ENCODE measurements around the gene FAM83G.

Gene FAM83G

DNA sequence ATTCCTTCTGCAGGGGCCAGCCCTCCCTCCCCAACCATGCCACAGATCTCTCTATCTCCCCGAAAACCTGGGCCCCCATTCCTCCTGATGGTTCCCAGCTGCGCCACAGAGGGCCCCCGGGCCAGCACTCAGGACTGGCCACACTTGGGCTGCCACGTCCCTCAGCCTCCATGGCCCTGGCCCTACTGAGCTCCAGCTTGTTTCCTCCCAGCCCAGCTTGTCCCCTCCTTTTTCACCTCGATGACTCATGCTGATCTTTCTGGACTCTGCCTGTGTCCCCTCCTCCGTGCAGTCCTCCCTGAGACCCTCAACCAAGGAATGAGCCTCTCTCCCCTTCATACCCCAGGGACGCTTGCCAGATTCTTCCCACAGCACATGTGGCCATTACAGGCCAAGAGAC lies 10.9 kb upstream of the FAM83G start:
- Histone ChIP-seq H4K91ac (ENCODE audit: low read length) (no peak overlapping the region), H3K27me3 (ENCODE audit: control insufficient read depth in 1 of 2, insufficient read depth in 1 of 2, low read length in 2 of 2) (peaks cover 13 to 32% of the 10 kb centered on the region in 2 experiments), H3K4me3 (ENCODE audit: insufficient read depth in 1 of 2, low read depth in 1 of 2, low read length in 2 of 2) (no peak overlapping the region), H2BK120ac (ENCODE audit: low read depth, low read length) (no peak overlapping the region), H3K4me2 (ENCODE audit: low read length, poor library complexity, severe bottlenecking) (no peak overlapping the region), H3K9me3 (ENCODE audit: control insufficient read depth, low read length) (no peaks in the 10 kb centered on the region), H3K79me1 (replicated peaks; ENCODE audit: low read length, poor library complexity, severe bottlenecking) (no peaks in the 10 kb centered on the region), H3K4me1 (ENCODE audit: control insufficient read depth, insufficient read depth, low read depth, low read length) (peaks cover 9% of the 10 kb centered on the region), H2BK5ac (ENCODE audit: low read depth, low read length, poor library complexity, severe bottlenecking) (no peak overlapping the region), H2AFZ (ENCODE audit: low read depth, low read length) (no peak overlapping the region), H4K8ac (ENCODE audit: low read length) (no peak overlapping the region), H3K14ac (ENCODE audit: low read length in 2 of 2) (no peak overlapping the region), H3K36me3 (ENCODE audit: control insufficient read depth in 1 of 2, insufficient read depth in 2 of 2, low read depth in 1 of 2, low read length in 2 of 2) (no peaks in the 10 kb centered on the region), H3K27ac (ENCODE audit: low read length, poor library complexity, severe bottlenecking) (no peak overlapping the region), H3K9ac (ENCODE audit: low read length) (no peak overlapping the region), H2AK5ac (ENCODE audit: low read length, severe bottlenecking) (no peak overlapping the region), H3K4ac (ENCODE audit: low read depth in 1 of 2, low read length in 2 of 2) (no peak overlapping the region), H2BK15ac (ENCODE audit: low read depth, poor library complexity, severe bottlenecking) (no peak overlapping the region), H2BK12ac (ENCODE audit: low read length in 2 of 2) (no peak overlapping the region), H3K23ac (ENCODE audit: low read length in 2 of 2) (no peak overlapping the region), H3K18ac (ENCODE audit: low read depth in 1 of 2, low read length in 2 of 2) (no peak overlapping the region)
- DNase-seq = no peak
- 76% methylated on average over 6 of the region's 7 CpGs for WGBS

DNA sequence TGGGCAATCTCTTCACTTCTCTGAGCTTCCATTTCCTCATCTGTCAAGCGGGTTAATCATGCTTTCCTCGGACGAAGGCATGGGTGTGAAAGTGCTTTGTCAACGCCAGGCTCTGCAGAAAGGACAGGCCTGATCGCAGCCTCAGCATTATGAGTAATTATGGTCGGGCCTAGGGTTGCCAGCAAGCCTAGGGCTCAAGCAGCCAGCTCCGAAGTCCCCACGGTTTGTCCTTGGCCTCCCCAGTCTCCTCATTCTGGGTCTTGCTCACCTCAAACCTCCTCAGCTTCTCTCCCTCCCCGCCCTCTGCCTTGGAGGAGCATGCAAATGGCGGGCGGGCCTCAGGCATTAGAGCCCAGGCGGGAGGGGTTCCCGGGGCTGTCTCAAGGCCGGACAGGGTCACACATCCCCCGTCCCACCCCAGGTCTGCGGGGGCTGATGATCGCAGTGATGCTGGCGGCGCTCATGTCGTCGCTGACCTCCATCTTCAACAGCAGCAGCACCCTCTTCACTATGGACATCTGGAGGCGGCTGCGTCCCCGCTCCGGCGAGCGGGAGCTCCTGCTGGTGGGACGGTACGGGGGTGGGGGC lies 10.2 kb upstream of the FAM83G start:
- no peak for DNase-seq
- Histone ChIP-seq H2AFZ (ENCODE audit: low read depth, low read length) (no peak overlapping the region), H3K14ac (ENCODE audit: low read length in 2 of 2) (no peak overlapping the region), H3K36me3 (ENCODE audit: control insufficient read depth in 1 of 2, insufficient read depth in 2 of 2, low read depth in 1 of 2, low read length in 2 of 2) (no peaks in the 10 kb centered on the region), H3K79me1 (replicated peaks; ENCODE audit: low read length, poor library complexity, severe bottlenecking) (no peaks in the 10 kb centered on the region), H3K4me2 (ENCODE audit: low read length, poor library complexity, severe bottlenecking) (no peak overlapping the region), H3K9ac (ENCODE audit: low read length) (no peak overlapping the region), H4K91ac (ENCODE audit: low read length) (no peak overlapping the region), H3K4me3 (ENCODE audit: insufficient read depth in 1 of 2, low read depth in 1 of 2, low read length in 2 of 2) (no peak overlapping the region), H2BK12ac (ENCODE audit: low read length in 2 of 2) (no peak overlapping the region), H2AK5ac (ENCODE audit: low read length, severe bottlenecking) (no peak overlapping the region), H3K27me3 (ENCODE audit: control insufficient read depth in 1 of 2, insufficient read depth in 1 of 2, low read length in 2 of 2) (peaks cover 13 to 32% of the 10 kb centered on the region in 2 experiments), H3K4ac (ENCODE audit: low read depth in 1 of 2, low read length in 2 of 2) (no peak overlapping the region), H3K9me3 (ENCODE audit: control insufficient read depth, low read length) (no peaks in the 10 kb centered on the region), H2BK15ac (ENCODE audit: low read depth, poor library complexity, severe bottlenecking) (no peak overlapping the region), H4K8ac (ENCODE audit: low read length) (no peak overlapping the region), H3K4me1 (ENCODE audit: control insufficient read depth, insufficient read depth, low read depth, low read length) (peaks cover 9% of the 10 kb centered on the region), H3K27ac (ENCODE audit: low read length, poor library complexity, severe bottlenecking) (no peak overlapping the region), H3K18ac (ENCODE audit: low read depth in 1 of 2, low read length in 2 of 2) (no peak overlapping the region), H2BK5ac (ENCODE audit: low read depth, low read length, poor library complexity, severe bottlenecking) (no peak overlapping the region), H3K23ac (ENCODE audit: low read length in 2 of 2) (no peak overlapping the region), H2BK120ac (ENCODE audit: low read depth, low read length) (no peak overlapping the region)
- WGBS = 90% methylated on average over 25 of the region's 29 CpGs

DNA sequence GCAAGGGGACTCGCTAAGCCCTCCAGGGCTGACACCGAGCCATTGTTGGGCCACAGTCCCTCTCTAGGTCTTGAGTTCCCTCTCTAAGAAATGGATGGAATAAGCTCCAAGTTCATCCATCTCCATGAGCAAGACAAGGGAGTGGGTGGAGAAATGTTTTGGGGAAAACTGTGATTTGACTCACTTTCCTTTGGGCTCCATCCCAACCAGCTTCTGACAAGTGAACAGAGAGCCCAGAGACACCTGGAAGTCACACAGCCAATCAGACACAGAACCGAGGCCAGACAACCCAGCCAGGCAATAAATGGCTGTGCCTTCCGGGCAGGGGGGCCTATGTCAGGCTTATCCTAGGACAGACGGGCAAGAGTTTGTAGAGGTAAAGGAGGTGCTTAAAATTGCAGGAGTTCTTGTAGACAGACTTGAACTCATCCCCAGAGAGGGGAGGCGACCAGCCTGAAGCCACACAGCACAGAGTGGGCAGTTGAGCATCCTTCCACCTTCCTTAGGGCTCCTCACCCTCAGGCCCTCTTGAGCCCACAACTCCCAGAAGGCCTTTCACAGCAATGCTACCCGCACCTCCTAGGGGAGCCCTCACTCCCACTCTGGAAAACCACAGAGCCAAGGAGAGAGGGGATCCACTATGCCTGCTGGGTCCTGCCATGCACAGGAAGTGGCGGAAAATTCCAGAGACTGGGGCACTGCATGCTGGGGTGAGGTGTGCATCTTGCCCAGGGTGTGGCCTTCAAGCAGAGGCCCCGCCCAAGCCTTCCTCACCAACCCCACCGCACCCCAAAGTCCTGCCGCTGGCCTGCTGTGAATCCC lies 9.5 kb upstream of the FAM83G start:
- H3K9ac ChIP-seq (ENCODE audit: low read length) = no peak overlapping the region
- H4K8ac ChIP-seq (ENCODE audit: low read length) = no peak overlapping the region
- no peak overlapping the region for H3K4me3 ChIP-seq (ENCODE audit: insufficient read depth in 1 of 2, low read depth in 1 of 2, low read length in 2 of 2)
- no peak overlapping the region for H4K91ac ChIP-seq (ENCODE audit: low read length)
- H3K14ac ChIP-seq (ENCODE audit: low read length in 2 of 2) = no peak overlapping the region
- no peaks in the 10 kb centered on the region for H3K79me1 ChIP-seq (replicated peaks; ENCODE audit: low read length, poor library complexity, severe bottlenecking)
- 95% methylated on average over 11 of the region's 11 CpGs for WGBS
- H2AFZ ChIP-seq (ENCODE audit: low read depth, low read length) = no peak overlapping the region
- DNase-seq = no peak
- H3K4me1 ChIP-seq (ENCODE audit: control insufficient read depth, insufficient read depth, low read depth, low read length) = peaks cover 9% of the 10 kb centered on the region
- no peak overlapping the region for H3K18ac ChIP-seq (ENCODE audit: low read depth in 1 of 2, low read length in 2 of 2)
- no peak overlapping the region for H3K4ac ChIP-seq (ENCODE audit: low read depth in 1 of 2, low read length in 2 of 2)
- H2AK5ac ChIP-seq (ENCODE audit: low read length, severe bottlenecking) = no peak overlapping the region
- no peak overlapping the region for H2BK15ac ChIP-seq (ENCODE audit: low read depth, poor library complexity, severe bottlenecking)
- no peaks in the 10 kb centered on the region for H3K36me3 ChIP-seq (ENCODE audit: control insufficient read depth in 1 of 2, insufficient read depth in 2 of 2, low read depth in 1 of 2, low read length in 2 of 2)
- no peak overlapping the region for H2BK120ac ChIP-seq (ENCODE audit: low read depth, low read length)
- no peak overlapping the region for H3K4me2 ChIP-seq (ENCODE audit: low read length, poor library complexity, severe bottlenecking)
- H3K23ac ChIP-seq (ENCODE audit: low read length in 2 of 2) = no peak overlapping the region
- no peak overlapping the region for H3K27ac ChIP-seq (ENCODE audit: low read length, poor library complexity, severe bottlenecking)
- H2BK5ac ChIP-seq (ENCODE audit: low read depth, low read length, poor library complexity, severe bottlenecking) = no peak overlapping the region
- peaks cover 10 to 25% of the 10 kb centered on the region in 2 experiments for H3K27me3 ChIP-seq (ENCODE audit: control insufficient read depth in 1 of 2, insufficient read depth in 1 of 2, low read length in 2 of 2)
- no peaks in the 10 kb centered on the region for H3K9me3 ChIP-seq (ENCODE audit: control insufficient read depth, low read length)
- no peak overlapping the region for H2BK12ac ChIP-seq (ENCODE audit: low read length in 2 of 2)

DNA sequence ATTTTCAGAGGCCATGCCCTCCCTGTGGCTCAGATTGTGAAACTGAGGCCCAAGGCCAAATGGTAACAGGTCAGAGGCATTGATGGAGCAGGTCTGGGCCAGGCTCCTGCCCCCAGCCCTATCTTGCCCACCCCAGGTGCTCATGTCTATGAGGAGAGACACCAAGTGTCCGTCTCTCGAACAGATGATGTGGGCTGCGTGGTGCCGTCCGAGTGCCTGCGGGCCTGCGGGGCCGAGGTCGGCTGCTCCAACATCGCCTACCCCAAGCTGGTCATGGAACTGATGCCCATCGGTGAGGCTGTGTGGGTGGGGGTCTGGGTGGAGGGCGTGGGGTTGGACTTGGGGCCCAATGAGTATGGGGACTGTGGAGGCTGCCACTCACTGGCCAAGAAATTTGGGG lies 8.7 kb upstream of the FAM83G start:
- Histone ChIP-seq H3K4me3 (ENCODE audit: insufficient read depth in 1 of 2, low read depth in 1 of 2, low read length in 2 of 2) (no peak overlapping the region), H3K23ac (ENCODE audit: low read length in 2 of 2) (no peak overlapping the region), H2AFZ (ENCODE audit: low read depth, low read length) (no peak overlapping the region), H4K91ac (ENCODE audit: low read length) (no peak overlapping the region), H4K8ac (ENCODE audit: low read length) (no peak overlapping the region), H3K27me3 (ENCODE audit: control insufficient read depth in 1 of 2, insufficient read depth in 1 of 2, low read length in 2 of 2) (peaks cover 2 to 17% of the 10 kb centered on the region in 2 experiments), H3K79me1 (replicated peaks; ENCODE audit: low read length, poor library complexity, severe bottlenecking) (no peaks in the 10 kb centered on the region), H3K18ac (ENCODE audit: low read depth in 1 of 2, low read length in 2 of 2) (no peak overlapping the region), H3K9me3 (ENCODE audit: control insufficient read depth, low read length) (no peaks in the 10 kb centered on the region), H2BK12ac (ENCODE audit: low read length in 2 of 2) (no peak overlapping the region), H3K4me2 (ENCODE audit: low read length, poor library complexity, severe bottlenecking) (no peak overlapping the region), H3K4me1 (ENCODE audit: control insufficient read depth, insufficient read depth, low read depth, low read length) (peaks cover 9% of the 10 kb centered on the region), H2BK120ac (ENCODE audit: low read depth, low read length) (no peak overlapping the region), H3K36me3 (ENCODE audit: control insufficient read depth in 1 of 2, insufficient read depth in 2 of 2, low read depth in 1 of 2, low read length in 2 of 2) (no peaks in the 10 kb centered on the region), H2BK5ac (ENCODE audit: low read depth, low read length, poor library complexity, severe bottlenecking) (no peak overlapping the region), H3K4ac (ENCODE audit: low read depth in 1 of 2, low read length in 2 of 2) (no peak overlapping the region), H3K14ac (ENCODE audit: low read length in 2 of 2) (no peak overlapping the region), H2AK5ac (ENCODE audit: low read length, severe bottlenecking) (no peak overlapping the region), H2BK15ac (ENCODE audit: low read depth, poor library complexity, severe bottlenecking) (no peak overlapping the region), H3K9ac (ENCODE audit: low read length) (no peak overlapping the region), H3K27ac (ENCODE audit: low read length, poor library complexity, severe bottlenecking) (no peak overlapping the region)
- DNase-seq = no peak
- WGBS = 97% methylated on average over 10 of the region's 12 CpGs
